Retinal pigment epithelial cell (primary cell): ENCODE results near the gene SDHD.

Experiments used
- DNase-seq: peaks from one replicate; pipeline ENCODE4 v3.0.0-alpha.2; 2010; ENCODE audit warnings: low read depth
- H3K4me3 ChIP-seq: 2 replicates; pipeline ENCODE4 v1.5.1; 2011; ENCODE audit warnings: mild to moderate bottlenecking, low read length, control low read depth, moderate library complexity
- TF ChIP-seq, protein P1 (sequence below): conservative IDR thresholded peaks from 2 replicates; pipeline ENCODE4 v1.5.1; 2011; ENCODE audit warnings: low read depth, low read length, control low read depth, inconsistent platforms

SDHD gene

DNA sequence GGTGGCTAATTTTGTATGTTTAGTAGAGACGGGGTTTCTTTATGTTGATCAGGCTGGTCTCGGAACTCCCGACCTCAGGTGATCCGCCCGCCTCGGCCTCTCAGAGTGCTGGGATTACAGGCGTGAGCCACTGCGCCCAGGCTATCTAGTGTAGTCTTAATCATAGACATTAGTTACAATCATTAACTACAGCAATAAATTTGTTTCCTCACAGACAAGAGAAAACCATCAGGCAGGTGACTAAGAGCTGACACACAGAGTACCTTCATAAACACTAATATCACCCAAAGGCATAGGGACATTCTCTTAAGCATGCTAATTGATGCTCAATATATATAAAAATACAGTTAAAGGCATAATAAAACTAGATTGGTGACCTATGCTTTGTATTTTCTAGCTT, 19.4 kb downstream of the SDHD start:
- no peak overlapping the region for H3K4me3 ChIP-seq
- DNase-seq = no peak
- TF ChIP-seq, protein P1, sequence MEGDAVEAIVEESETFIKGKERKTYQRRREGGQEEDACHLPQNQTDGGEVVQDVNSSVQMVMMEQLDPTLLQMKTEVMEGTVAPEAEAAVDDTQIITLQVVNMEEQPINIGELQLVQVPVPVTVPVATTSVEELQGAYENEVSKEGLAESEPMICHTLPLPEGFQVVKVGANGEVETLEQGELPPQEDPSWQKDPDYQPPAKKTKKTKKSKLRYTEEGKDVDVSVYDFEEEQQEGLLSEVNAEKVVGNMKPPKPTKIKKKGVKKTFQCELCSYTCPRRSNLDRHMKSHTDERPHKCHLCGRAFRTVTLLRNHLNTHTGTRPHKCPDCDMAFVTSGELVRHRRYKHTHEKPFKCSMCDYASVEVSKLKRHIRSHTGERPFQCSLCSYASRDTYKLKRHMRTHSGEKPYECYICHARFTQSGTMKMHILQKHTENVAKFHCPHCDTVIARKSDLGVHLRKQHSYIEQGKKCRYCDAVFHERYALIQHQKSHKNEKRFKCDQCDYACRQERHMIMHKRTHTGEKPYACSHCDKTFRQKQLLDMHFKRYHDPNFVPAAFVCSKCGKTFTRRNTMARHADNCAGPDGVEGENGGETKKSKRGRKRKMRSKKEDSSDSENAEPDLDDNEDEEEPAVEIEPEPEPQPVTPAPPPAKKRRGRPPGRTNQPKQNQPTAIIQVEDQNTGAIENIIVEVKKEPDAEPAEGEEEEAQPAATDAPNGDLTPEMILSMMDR = no peak

DNA sequence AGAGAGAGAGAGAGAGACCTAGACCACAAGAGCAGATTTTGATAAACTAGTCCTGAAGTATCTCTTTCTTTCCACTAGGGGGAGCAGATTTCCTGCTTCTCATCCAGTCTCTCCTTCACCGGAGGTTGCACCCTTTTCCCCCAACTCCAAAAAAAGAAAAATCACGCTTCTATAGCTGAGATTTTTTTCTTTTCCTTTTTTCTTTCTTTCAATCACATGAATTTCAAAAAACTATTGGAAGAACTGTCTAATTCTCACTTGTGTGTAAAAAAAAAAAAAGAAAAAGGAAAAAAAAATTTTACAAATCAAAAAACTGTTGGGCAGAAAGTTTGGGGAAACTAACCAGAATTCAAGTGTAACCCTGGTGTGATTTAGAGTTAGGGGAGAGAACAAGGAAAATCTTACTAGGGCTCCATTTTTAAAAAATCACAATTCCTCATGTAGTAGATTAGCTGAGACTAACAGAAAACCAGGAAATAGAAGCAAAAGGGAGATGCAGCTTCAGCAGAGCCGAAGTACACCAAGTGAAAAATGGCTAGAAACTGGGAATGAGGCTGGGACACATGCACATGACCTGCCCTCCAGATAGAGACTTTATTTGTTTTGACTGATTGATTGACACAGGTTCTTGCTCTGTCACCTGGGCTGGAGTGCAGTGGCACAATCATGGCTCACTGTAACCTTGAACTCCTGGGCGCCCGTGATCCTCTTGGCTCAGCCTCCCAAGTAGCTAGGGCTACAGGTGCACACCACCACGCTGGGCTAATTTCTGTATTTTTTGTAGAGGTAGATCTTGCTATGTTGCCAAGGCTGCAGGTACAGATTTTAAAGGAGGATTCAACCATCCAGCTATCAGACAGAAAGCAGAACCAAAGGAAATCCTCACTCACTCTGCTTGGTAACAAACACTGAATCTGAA, 27.1 kb downstream of the SDHD start:
- TF ChIP-seq, protein P1 = peak; percentile 68
- H3K4me3 ChIP-seq = no peak overlapping the region
- peak; percentile 31 for DNase-seq

DNA sequence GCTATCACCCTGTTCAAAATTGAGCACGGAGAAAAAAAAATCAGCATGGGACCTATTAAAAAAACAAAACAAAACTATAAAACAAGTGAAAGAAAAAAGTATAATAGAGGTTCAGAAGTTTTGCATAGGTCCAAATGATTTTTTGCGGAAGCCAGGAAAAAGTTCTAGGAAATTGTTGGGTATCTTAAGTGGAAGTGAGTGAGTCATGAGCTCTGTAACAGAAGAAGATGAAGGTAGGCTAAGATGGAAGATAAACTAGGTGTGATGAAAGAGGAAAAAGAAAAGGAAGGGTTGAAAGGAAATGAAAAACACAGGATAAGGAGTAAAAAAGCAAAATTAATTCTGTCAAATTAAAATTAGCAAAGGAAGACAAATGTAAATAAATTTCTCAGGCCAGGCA, 27.8 kb downstream of the SDHD start:
- TF ChIP-seq, protein P1 = no peak
- DNase-seq = no peak
- H3K4me3 ChIP-seq = no peak overlapping the region

DNA sequence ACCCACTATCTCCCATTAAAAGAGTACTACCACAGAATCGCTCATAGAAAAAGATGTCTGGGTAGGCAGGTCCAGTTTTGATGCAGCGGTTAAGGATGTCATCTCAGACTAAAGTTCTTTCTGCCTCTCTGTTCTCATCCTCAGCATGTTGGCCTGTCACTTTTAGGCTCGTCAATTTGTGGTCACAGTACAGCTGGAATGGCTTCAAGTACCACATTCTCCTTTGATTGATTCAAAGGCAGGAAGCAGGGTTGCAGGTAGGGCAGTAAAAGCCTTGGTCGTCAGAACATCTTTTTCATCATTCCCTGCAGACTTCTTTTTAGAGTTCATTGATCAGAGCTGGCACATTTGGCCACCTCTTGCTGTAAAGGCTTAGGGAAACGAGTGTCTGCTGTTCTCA, 28.7 kb downstream of the SDHD start:
- TF ChIP-seq, protein P1 = no peak
- no peak for DNase-seq
- H3K4me3 ChIP-seq = no peak overlapping the region

DNA sequence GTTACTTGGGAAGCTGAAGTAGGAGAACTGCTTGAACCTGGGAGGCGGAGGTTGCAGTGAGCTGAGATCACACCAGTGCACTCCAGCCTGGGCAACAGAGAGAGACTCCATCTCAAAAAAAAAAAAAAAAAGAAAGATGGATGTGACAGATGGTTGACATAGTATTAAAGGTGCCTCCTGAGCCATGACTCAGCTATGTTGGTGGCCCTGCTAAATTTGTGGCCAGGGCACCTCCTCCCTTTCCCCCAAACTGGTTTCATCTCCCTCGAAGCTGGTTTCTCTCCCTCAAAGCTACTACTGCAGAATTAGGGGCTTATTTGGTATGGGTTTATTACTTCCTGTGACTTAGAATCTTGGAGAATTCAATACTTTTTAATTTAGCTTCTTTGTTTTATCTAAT, 31.5 kb downstream of the SDHD start:
- TF ChIP-seq, protein P1 = no peak
- H3K4me3 ChIP-seq = no peak overlapping the region
- no peak for DNase-seq

DNA sequence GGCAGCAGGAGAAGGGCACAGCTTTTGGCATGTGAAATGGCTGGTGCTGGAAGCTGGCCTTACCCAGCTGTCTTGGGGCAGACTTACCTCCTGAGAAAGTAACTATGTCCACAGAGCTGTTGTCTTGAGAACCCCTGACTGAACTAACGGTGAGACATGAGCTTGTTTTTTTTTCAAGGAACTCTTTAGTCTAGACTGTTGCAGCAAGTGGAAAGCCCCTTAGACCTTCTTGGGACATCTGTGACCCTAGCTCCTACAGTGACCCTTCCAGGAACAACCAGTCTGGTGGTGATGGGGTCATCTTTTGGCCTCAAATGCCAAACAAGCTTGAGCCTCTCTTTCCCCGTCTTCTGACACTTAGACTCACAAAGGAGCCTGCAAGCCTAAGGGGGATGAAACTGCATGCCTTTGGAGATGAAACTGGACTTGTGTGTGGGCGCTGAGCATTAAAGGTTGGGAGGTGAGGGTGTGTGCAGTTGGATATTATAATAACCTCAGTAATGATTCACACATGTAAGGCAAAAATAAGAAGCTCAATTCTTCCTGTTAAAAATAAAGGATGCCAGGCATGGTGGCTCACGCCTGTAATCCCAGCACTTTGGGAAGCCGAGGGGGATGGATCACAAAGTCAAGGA, 35.4 kb downstream of the SDHD start:
- TF ChIP-seq, protein P1 = no peak
- DNase-seq = no peak

More for the DNA sequence above, 35.4 kb downstream of the SDHD start:
- no peak overlapping the region for H3K4me3 ChIP-seq
